NCI-H1694 (cell line): ENCODE results near the gene JAML.

Source experiments
- DNase-seq: peaks from one replicate; lab custom pipeline; 2025; lab: John Stamatoyannopoulos, UW

JAML gene

GRCh38 chr11:118215765-118216164, 9.0 kb downstream of the JAML start:
- DNase-seq: no peak

GRCh38 chr11:118215262-118215661, 9.5 kb downstream of the JAML start:
- DNase-seq: no peak

GRCh38 chr11:118214210-118214914, 10.4 kb downstream of the JAML start:
- no peak for DNase-seq

GRCh38 chr11:118213781-118214180, 11.0 kb downstream of the JAML start:
- DNase-seq: no peak

GRCh38 chr11:118213201-118213600, 11.6 kb downstream of the JAML start:
- DNase-seq: no peak

- DNase-seq: no peak
These were observed 12.0 kb downstream of the JAML start for GRCh38 chr11:118212781-118213191.

GRCh38 chr11:118212131-118212725, 12.6 kb downstream of the JAML start:
- DNase-seq: no peak

GRCh38 chr11:118211006-118211405, 13.8 kb downstream of the JAML start:
- no peak for DNase-seq

GRCh38 chr11:118210323-118210722, 14.5 kb downstream of the JAML start:
- no peak for DNase-seq

- DNase-seq: no peak
These were observed 15.8 kb downstream of the JAML start for GRCh38 chr11:118209033-118209432.

GRCh38 chr11:118207079-118207478, 17.7 kb downstream of the JAML start:
- DNase-seq: no peak

- DNase-seq: no peak
These were observed 18.3 kb downstream of the JAML start for GRCh38 chr11:118206391-118207031.

GRCh38 chr11:118205606-118206378, 19.0 kb downstream of the JAML start:
- no peak for DNase-seq

- no peak for DNase-seq
These were observed 22.0 kb downstream of the JAML start for GRCh38 chr11:118202599-118203422.

- DNase-seq: no peak
These were observed 22.8 kb downstream of the JAML start for GRCh38 chr11:118201966-118202365.

- no peak for DNase-seq
These were observed 23.7 kb downstream of the JAML start for GRCh38 chr11:118200901-118201680.

GRCh38 chr11:118200497-118200896, 24.3 kb downstream of the JAML start:
- DNase-seq: no peak

GRCh38 chr11:118199135-118199534, 25.7 kb downstream of the JAML start:
- DNase-seq: no peak

GRCh38 chr11:118198370-118198769, 26.4 kb downstream of the JAML start:
- DNase-seq: no peak

- DNase-seq: no peak
These were observed 29.8 kb downstream of the JAML start for GRCh38 chr11:118194835-118195627.
